ENCODE data around the gene ARHGAP31.

The ARHGAP31 gene

GRCh38 chr3:119347036-119347435 lies 52.9 kb downstream of the ARHGAP31 start:
- ChIA-PET POLR2A (interaction anchor here (1.5 kb wide), 1 partner anchor 24 kb away, joined by 3 read pairs; no protein-coding TSS in a partner anchor), CTCF (no interaction called here)
- no peak for DNase-seq (ENCODE audit: extremely low spot score)
- TF ChIP-seq TARDBP (IDR thresholded peaks at IDR 0.05) (no peak), ELF4 (IDR thresholded peaks at IDR 0.05) (no peak), FOXA1 (IDR thresholded peaks at IDR 0.05) (no peak), FOXM1 (IDR thresholded peaks at IDR 0.05; ENCODE audit: borderline replicate concordance) (no peak), L3MBTL2 (conservative IDR thresholded peaks at IDR 0.05) (no peak), HDGF (IDR thresholded peaks at IDR 0.05; ENCODE audit: borderline replicate concordance) (no peak), SP1 (IDR thresholded peaks at IDR 0.05) (no peak), LEF1 (IDR thresholded peaks at IDR 0.05; ENCODE audit: borderline replicate concordance) (no peak), BHLHE40 (IDR thresholded peaks at IDR 0.05; ENCODE audit: borderline replicate concordance) (no peak), CTBP1 (IDR thresholded peaks at IDR 0.05; ENCODE audit: borderline replicate concordance) (no peak), ZNF384 (IDR thresholded peaks at IDR 0.05) (no peak), SUZ12 (IDR thresholded peaks at IDR 0.05) (no peak), ARNT (IDR thresholded peaks at IDR 0.05) (no peak), FOXK2 (IDR thresholded peaks at IDR 0.05) (no peak), NFRKB (IDR thresholded peaks at IDR 0.05) (no peak)
- TF ChIP-seq, protein P1, sequence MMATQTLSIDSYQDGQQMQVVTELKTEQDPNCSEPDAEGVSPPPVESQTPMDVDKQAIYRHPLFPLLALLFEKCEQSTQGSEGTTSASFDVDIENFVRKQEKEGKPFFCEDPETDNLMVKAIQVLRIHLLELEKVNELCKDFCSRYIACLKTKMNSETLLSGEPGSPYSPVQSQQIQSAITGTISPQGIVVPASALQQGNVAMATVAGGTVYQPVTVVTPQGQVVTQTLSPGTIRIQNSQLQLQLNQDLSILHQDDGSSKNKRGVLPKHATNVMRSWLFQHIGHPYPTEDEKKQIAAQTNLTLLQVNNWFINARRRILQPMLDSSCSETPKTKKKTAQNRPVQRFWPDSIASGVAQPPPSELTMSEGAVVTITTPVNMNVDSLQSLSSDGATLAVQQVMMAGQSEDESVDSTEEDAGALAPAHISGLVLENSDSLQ (IDR thresholded peaks at IDR 0.05): no peak

- CTCF ChIA-PET: no interaction called here
- POLR2A ChIA-PET: no interaction called here
- TF ChIP-seq FOXK2 (IDR thresholded peaks at IDR 0.05): no peak
- TF ChIP-seq FOXM1 (IDR thresholded peaks at IDR 0.05; ENCODE audit: borderline replicate concordance): no peak
- DNase-seq (ENCODE audit: extremely low spot score): no peak
Observed at GRCh38 chr3:119349354-119350041, 55.3 kb downstream of the ARHGAP31 start.

- DNase-seq (ENCODE audit: extremely low spot score): no peak
- POLR2A ChIA-PET: no interaction called here
- TF ChIP-seq ARNT (IDR thresholded peaks at IDR 0.05) (no peak), FOXM1 (IDR thresholded peaks at IDR 0.05; ENCODE audit: borderline replicate concordance) (no peak), L3MBTL2 (conservative IDR thresholded peaks at IDR 0.05) (no peak)
- TF ChIP-seq, protein P1 (IDR thresholded peaks at IDR 0.05): no peak
- CTCF ChIA-PET: no interaction called here
Observed at GRCh38 chr3:119350114-119350513, 55.9 kb downstream of the ARHGAP31 start.

DNA sequence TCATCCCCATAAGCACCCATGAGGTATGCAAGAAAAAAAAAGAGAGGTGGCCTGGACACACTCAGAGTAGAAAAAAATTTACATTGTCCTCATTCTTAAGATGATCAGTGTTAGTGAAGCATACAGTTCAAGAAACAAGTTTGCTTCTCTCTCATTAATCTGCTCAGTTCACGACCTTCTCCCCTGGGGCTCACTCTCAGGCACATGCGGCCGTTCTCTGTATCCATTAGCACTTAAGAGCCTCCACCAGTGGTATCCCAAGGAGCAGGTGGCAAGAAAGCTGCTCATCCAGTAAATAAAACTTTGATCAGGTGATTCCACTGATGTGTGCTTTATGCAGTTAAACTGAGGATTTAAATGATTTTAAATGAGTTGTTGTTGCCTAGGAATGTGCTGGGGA lies 57.4 kb downstream of the ARHGAP31 start:
- TF ChIP-seq HDGF (IDR thresholded peaks at IDR 0.05; ENCODE audit: borderline replicate concordance): no peak
- TF ChIP-seq, protein P1 (IDR thresholded peaks at IDR 0.05): no peak
- TF ChIP-seq ARNT (IDR thresholded peaks at IDR 0.05): no peak
- no peak for TF ChIP-seq SP1 (IDR thresholded peaks at IDR 0.05)
- TF ChIP-seq TARDBP (IDR thresholded peaks at IDR 0.05): no peak
- no peak for TF ChIP-seq FOXA1 (IDR thresholded peaks at IDR 0.05)
- no peak for TF ChIP-seq BHLHE40 (IDR thresholded peaks at IDR 0.05; ENCODE audit: borderline replicate concordance)
- TF ChIP-seq CTBP1 (IDR thresholded peaks at IDR 0.05; ENCODE audit: borderline replicate concordance): no peak
- TF ChIP-seq SUZ12 (IDR thresholded peaks at IDR 0.05): no peak
- TF ChIP-seq L3MBTL2 (conservative IDR thresholded peaks at IDR 0.05): no peak
- POLR2A ChIA-PET: no interaction called here
- DNase-seq (ENCODE audit: extremely low spot score): no peak
- CTCF ChIA-PET: no interaction called here

- DNase-seq (ENCODE audit: extremely low spot score): no peak
- ChIA-PET POLR2A (no interaction called here), CTCF (interaction anchor here (0.6 kb wide), 1 partner anchor 76 kb away, joined by 3 read pairs; no protein-coding TSS in a partner anchor)
- TF ChIP-seq, protein P1 (IDR thresholded peaks at IDR 0.05): no peak
- TF ChIP-seq LEF1 (IDR thresholded peaks at IDR 0.05; ENCODE audit: borderline replicate concordance): no peak
- TF ChIP-seq FOXK2 (IDR thresholded peaks at IDR 0.05): no peak
- no peak for TF ChIP-seq FOXM1 (IDR thresholded peaks at IDR 0.05; ENCODE audit: borderline replicate concordance)
- TF ChIP-seq NFRKB (IDR thresholded peaks at IDR 0.05): no peak
- TF ChIP-seq ELF4 (IDR thresholded peaks at IDR 0.05): no peak
- no peak for TF ChIP-seq ZNF384 (IDR thresholded peaks at IDR 0.05)
- TF ChIP-seq L3MBTL2 (conservative IDR thresholded peaks at IDR 0.05): no peak
- TF ChIP-seq CTBP1 (IDR thresholded peaks at IDR 0.05; ENCODE audit: borderline replicate concordance): no peak
- TF ChIP-seq HDGF (IDR thresholded peaks at IDR 0.05; ENCODE audit: borderline replicate concordance): no peak
- no peak for TF ChIP-seq SUZ12 (IDR thresholded peaks at IDR 0.05)
- TF ChIP-seq SP1 (IDR thresholded peaks at IDR 0.05): no peak
- no peak for TF ChIP-seq ARNT (IDR thresholded peaks at IDR 0.05)
- no peak for TF ChIP-seq FOXA1 (IDR thresholded peaks at IDR 0.05)
- no peak for TF ChIP-seq TARDBP (IDR thresholded peaks at IDR 0.05)
- TF ChIP-seq BHLHE40 (IDR thresholded peaks at IDR 0.05; ENCODE audit: borderline replicate concordance): no peak
Observed at GRCh38 chr3:119352034-119352609, 57.9 kb downstream of the ARHGAP31 start.

All from HEK293T (cell line).